H1 (cell line): ENCODE results near the gene SEC22C.

Source experiments
- BCL11A ChIP-seq, 2 experiments: IDR thresholded peaks; one replicate each; pipeline ENCODE4 v1.6.1; 2011; ENCODE audit warnings: low read depth in 2 of 2, low read length in 2 of 2, mild to moderate bottlenecking in 2 of 2
- BRCA1 ChIP-seq: IDR thresholded peaks from 2 replicates; pipeline ENCODE4 v1.6.1; 2012; ENCODE audit warnings: low read depth, low read length, improper control_type of control experiment
- CHD1 ChIP-seq: IDR thresholded peaks from 2 replicates; pipeline ENCODE4 v1.6.1; 2012; ENCODE audit warnings: low read depth, low read length, improper control_type of control experiment
- CREB1 ChIP-seq: IDR thresholded peaks from 2 replicates; pipeline ENCODE4 v1.6.1; 2012; ENCODE audit warnings: inconsistent platforms
- EP300 ChIP-seq, 2 experiments: IDR thresholded peaks; 1 replicate in 1 of 2; 2 replicates in 1 of 2; pipeline ENCODE4 v1.6.1; 2011 to 2012; ENCODE audit warnings: low read depth in 2 of 2, low read length in 2 of 2, mild to moderate bottlenecking in 2 of 2, borderline replicate concordance in 1 of 2, inconsistent platforms in 1 of 2, moderate library complexity in 1 of 2
- EZH2 ChIP-seq: fragments of 200-600 bp; sonication (generic); IDR thresholded peaks from 2 replicates; pipeline ENCODE4 v1.7.1; 2012; ENCODE audit warnings: low read depth, mild to moderate bottlenecking, moderate library complexity, low read length, inconsistent platforms; ENCODE audit not compliant: severe bottlenecking
- POLR2A ChIP-seq, 2 experiments: IDR thresholded peaks; 1 replicate in 1 of 2; 2 replicates in 1 of 2; pipeline ENCODE4 v1.6.1; 2011; ENCODE audit warnings: low read depth in 2 of 2, low read length in 2 of 2, mild to moderate bottlenecking in 2 of 2; ENCODE audit errors: control extremely low read depth in 1 of 2
- POLR2AphosphoS5 ChIP-seq: IDR thresholded peaks from 2 replicates; pipeline ENCODE4 v1.6.1; 2011; ENCODE audit warnings: low read depth, low read length
- POU5F1 ChIP-seq: IDR thresholded peaks from 2 replicates; pipeline ENCODE4 v1.6.1; 2011; ENCODE audit warnings: low read depth, mild to moderate bottlenecking, low read length, moderate library complexity
- SRF ChIP-seq: IDR thresholded peaks from 2 replicates; pipeline ENCODE4 v1.6.1; 2011; ENCODE audit warnings: mild to moderate bottlenecking, low read depth, low read length, moderate library complexity
- TF ChIP-seq, protein P1 (sequence below), 3 experiments: IDR thresholded peaks; 1 replicate in 2 of 3; 2 replicates in 1 of 3; pipeline versions ENCODE4 v1.5.1 to v1.6.1; 2011; ENCODE audit warnings: low read length in 3 of 3, mild to moderate bottlenecking in 3 of 3, inconsistent platforms in 2 of 3, low read depth in 1 of 3, moderate library complexity in 1 of 3; ENCODE audit not compliant: insufficient read depth in 1 of 3; ENCODE audit errors: control extremely low read depth in 1 of 3

DNA sequence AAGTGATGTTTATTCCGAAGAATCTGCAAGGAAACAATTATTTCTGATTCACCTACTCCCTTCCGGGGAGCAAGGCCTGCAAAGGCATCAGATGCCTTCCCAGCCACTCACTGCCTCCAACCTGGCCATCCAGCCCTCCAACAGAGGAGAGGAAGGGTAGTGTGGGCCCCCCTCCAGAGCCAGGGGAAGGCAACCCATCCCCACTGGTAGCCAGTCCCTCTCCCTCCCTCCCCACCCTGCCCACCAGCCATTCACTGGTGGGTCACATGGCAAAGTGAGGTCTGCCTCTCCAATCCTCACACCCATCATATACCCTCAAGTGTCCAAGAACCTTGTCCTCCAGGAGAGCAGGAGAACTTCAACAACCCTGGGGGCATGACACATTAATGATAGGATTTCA, 81.7 kb downstream of the SEC22C start:
- TF ChIP-seq POU5F1, result no peak
- TF ChIP-seq POLR2AphosphoS5, result no peak
- TF ChIP-seq, protein P1, sequence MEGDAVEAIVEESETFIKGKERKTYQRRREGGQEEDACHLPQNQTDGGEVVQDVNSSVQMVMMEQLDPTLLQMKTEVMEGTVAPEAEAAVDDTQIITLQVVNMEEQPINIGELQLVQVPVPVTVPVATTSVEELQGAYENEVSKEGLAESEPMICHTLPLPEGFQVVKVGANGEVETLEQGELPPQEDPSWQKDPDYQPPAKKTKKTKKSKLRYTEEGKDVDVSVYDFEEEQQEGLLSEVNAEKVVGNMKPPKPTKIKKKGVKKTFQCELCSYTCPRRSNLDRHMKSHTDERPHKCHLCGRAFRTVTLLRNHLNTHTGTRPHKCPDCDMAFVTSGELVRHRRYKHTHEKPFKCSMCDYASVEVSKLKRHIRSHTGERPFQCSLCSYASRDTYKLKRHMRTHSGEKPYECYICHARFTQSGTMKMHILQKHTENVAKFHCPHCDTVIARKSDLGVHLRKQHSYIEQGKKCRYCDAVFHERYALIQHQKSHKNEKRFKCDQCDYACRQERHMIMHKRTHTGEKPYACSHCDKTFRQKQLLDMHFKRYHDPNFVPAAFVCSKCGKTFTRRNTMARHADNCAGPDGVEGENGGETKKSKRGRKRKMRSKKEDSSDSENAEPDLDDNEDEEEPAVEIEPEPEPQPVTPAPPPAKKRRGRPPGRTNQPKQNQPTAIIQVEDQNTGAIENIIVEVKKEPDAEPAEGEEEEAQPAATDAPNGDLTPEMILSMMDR (IDR thresholded peaks at IDR 0.05; ENCODE audit: control extremely low read depth in 1 of 3, insufficient read depth in 1 of 3, low read depth in 1 of 3, low read length in 3 of 3), result no peak
- no peak for TF ChIP-seq SRF
- no peak for TF ChIP-seq BRCA1
- TF ChIP-seq EP300 (IDR thresholded peaks at IDR 0.05; ENCODE audit: borderline replicate concordance in 1 of 2, low read depth in 2 of 2, low read length in 2 of 2), result no peak
- no peak for TF ChIP-seq BCL11A (IDR thresholded peaks at IDR 0.05; ENCODE audit: low read depth in 2 of 2, low read length in 2 of 2)
- TF ChIP-seq POLR2A (IDR thresholded peaks at IDR 0.05; ENCODE audit: control extremely low read depth in 1 of 2, low read depth in 2 of 2, low read length in 2 of 2), result no peak
- no peak for TF ChIP-seq CHD1
- no peak for TF ChIP-seq CREB1
- no peak for TF ChIP-seq EZH2
